Mammary epithelial cell (primary cell): ENCODE measurements around the gene DCDC1.

Source experiments
- EZH2 ChIP-seq: IDR thresholded peaks from 2 replicates; pipeline ENCODE4 v1.6.1; 2012; ENCODE audit warnings: low read length, inconsistent platforms, borderline replicate concordance
- TF ChIP-seq, protein P1 (sequence below), 2 donors: IDR thresholded peaks in 1 of 2; conservative IDR thresholded peaks in 1 of 2; 2 replicates each; pipeline ENCODE4 v1.5.1; 2011 to 2012; ENCODE audit warnings: inconsistent platforms in 2 of 2, low read length in 2 of 2, mild to moderate bottlenecking in 2 of 2, control low read depth in 1 of 2, low read depth in 1 of 2; ENCODE audit not compliant: insufficient read depth in 1 of 2; ENCODE audit errors: extremely low read depth in 1 of 2

DNA sequence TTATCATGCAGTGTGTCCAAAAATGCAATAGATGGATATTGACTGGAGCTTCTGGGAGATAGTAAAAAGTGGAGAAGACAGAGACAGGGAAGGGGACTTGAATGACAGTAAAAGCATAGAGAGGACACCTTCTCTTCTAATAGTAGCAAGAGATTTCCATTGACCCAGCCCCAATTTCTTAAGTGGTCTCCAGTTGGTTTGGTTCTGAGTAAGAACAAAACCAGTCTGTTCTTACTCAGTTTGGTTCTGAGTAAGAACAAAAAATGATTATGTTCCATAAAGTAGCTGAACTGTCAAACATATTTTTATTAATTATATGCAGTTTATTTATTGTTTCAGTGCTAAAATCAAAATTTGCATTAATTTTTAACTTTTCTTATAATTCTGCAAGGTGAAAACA is 466.6 kb downstream of the DCDC1 start:
- TF ChIP-seq, protein P1, sequence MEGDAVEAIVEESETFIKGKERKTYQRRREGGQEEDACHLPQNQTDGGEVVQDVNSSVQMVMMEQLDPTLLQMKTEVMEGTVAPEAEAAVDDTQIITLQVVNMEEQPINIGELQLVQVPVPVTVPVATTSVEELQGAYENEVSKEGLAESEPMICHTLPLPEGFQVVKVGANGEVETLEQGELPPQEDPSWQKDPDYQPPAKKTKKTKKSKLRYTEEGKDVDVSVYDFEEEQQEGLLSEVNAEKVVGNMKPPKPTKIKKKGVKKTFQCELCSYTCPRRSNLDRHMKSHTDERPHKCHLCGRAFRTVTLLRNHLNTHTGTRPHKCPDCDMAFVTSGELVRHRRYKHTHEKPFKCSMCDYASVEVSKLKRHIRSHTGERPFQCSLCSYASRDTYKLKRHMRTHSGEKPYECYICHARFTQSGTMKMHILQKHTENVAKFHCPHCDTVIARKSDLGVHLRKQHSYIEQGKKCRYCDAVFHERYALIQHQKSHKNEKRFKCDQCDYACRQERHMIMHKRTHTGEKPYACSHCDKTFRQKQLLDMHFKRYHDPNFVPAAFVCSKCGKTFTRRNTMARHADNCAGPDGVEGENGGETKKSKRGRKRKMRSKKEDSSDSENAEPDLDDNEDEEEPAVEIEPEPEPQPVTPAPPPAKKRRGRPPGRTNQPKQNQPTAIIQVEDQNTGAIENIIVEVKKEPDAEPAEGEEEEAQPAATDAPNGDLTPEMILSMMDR (conservative IDR thresholded peaks at IDR 0.05 in 1 of 2, IDR thresholded peaks at IDR 0.05 in 1 of 2; ENCODE audit: extremely low read depth in 1 of 2, insufficient read depth in 1 of 2, low read depth in 1 of 2, low read length in 2 of 2): no peak
- TF ChIP-seq EZH2: no peak
